Measurements from ENCODE around the gene NRM. TPM values are rescaled to one million over a fixed set of nuclear protein-coding genes. Genes with fewer than 3 reads are reported as not detected.

Gene NRM
- total RNA-seq, 1 experiment from 2014 or later, result 31.2 TPM

DNA sequence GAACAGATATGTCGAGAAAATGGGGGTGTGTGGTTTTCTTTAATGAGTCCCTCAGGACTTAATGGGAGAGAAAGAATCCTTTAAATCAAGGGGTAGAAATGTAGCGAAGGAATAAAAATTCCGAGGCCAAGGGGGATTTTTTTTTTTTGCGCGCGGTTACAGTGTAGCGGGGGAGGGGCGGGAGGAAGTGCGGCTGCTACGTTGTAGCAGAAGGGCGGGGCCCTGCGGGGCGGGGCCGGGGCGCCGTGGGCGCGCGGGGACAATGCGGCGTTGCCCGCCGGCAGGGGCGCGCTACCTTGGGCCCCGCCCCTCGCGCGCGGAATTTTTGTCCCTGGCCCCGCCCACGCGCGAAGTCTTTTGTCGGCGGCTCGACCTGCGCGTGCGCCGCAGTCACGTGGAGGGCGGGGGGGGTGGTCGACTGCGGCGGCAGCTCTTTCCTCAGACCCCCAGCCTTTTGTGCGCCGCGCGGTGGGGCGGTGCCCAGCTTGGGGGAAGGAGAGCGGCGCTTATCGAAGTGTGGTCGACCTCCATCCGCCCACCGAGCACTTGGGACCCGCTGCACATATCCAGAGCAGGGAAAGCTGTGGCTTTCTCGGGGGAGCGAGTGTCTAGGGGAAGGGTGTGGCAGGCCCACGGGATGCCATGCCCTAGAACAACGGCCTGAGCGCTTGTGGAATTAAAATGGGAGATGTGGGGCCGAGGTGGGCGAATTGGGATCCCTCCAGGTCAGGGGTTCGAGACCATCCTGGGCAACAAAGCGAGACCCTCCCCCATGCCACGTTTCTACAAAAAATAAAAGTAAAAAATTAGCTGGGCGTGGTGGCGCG is 30.6 kb upstream of the NRM start (continued):
- TF ChIP-seq, protein P1, sequence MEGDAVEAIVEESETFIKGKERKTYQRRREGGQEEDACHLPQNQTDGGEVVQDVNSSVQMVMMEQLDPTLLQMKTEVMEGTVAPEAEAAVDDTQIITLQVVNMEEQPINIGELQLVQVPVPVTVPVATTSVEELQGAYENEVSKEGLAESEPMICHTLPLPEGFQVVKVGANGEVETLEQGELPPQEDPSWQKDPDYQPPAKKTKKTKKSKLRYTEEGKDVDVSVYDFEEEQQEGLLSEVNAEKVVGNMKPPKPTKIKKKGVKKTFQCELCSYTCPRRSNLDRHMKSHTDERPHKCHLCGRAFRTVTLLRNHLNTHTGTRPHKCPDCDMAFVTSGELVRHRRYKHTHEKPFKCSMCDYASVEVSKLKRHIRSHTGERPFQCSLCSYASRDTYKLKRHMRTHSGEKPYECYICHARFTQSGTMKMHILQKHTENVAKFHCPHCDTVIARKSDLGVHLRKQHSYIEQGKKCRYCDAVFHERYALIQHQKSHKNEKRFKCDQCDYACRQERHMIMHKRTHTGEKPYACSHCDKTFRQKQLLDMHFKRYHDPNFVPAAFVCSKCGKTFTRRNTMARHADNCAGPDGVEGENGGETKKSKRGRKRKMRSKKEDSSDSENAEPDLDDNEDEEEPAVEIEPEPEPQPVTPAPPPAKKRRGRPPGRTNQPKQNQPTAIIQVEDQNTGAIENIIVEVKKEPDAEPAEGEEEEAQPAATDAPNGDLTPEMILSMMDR (IDR thresholded peaks at IDR 0.05), result peak; percentile 19; the same call in 1 of the 2 replicates
- TF ChIP-seq, protein P2, sequence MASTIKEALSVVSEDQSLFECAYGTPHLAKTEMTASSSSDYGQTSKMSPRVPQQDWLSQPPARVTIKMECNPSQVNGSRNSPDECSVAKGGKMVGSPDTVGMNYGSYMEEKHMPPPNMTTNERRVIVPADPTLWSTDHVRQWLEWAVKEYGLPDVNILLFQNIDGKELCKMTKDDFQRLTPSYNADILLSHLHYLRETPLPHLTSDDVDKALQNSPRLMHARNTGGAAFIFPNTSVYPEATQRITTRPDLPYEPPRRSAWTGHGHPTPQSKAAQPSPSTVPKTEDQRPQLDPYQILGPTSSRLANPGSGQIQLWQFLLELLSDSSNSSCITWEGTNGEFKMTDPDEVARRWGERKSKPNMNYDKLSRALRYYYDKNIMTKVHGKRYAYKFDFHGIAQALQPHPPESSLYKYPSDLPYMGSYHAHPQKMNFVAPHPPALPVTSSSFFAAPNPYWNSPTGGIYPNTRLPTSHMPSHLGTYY (CRISPR knock-in tag; IDR thresholded peaks at IDR 0.05), result peak; percentile 95
- TF ChIP-seq IRF2 (CRISPR knock-in tag; IDR thresholded peaks at IDR 0.05; ENCODE audit: borderline replicate concordance, low read depth) (no peak), ZNF532 (CRISPR knock-in tag; IDR thresholded peaks at IDR 0.05; ENCODE audit: borderline replicate concordance) (peak; percentile 74; the same call in 1 of the 2 replicates), ATF1 (CRISPR knock-in tag; IDR thresholded peaks at IDR 0.05) (no peak), ZBTB21 (CRISPR knock-in tag; IDR thresholded peaks at IDR 0.05; ENCODE audit: borderline replicate concordance) (no peak), ZNF232 (CRISPR knock-in tag; IDR thresholded peaks at IDR 0.05) (no peak), OVOL2 (CRISPR knock-in tag; IDR thresholded peaks at IDR 0.05; ENCODE audit: borderline replicate concordance) (no peak), CREM (CRISPR knock-in tag; IDR thresholded peaks at IDR 0.05) (peak; percentile 66), SP1 (CRISPR knock-in tag; conservative IDR thresholded peaks at IDR 0.05) (peak; percentile 88)
- TF ChIP-seq, protein P3, sequence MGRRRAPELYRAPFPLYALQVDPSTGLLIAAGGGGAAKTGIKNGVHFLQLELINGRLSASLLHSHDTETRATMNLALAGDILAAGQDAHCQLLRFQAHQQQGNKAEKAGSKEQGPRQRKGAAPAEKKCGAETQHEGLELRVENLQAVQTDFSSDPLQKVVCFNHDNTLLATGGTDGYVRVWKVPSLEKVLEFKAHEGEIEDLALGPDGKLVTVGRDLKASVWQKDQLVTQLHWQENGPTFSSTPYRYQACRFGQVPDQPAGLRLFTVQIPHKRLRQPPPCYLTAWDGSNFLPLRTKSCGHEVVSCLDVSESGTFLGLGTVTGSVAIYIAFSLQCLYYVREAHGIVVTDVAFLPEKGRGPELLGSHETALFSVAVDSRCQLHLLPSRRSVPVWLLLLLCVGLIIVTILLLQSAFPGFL (CRISPR knock-in tag; IDR thresholded peaks at IDR 0.05; ENCODE audit: borderline replicate concordance), result no peak

- H3K4me1 Mint-ChIP-seq, result peaks cover 55% of the 10 kb centered on the region
- H3K27me3 Mint-ChIP-seq (ENCODE audit: low read depth), result no peaks in the 10 kb centered on the region
- DNase-seq (ENCODE audit: low spot score), result peak; percentile 54
- H3K9me3 Mint-ChIP-seq, result no peaks in the 10 kb centered on the region
- no peak for ATAC-seq
- peak overlapping the region; percentile 100 for H3K27ac Mint-ChIP-seq
- CTCF ChIA-PET, result interaction anchor here (0.6 to 6.0 kb wide), 8 partner anchors 11 to 254 kb away, joined by 3 to 54 read pairs (median 10); partner anchors contain the start of gene DHX16
- POLR2A ChIA-PET, result interaction anchor here (0.6 to 2.0 kb wide), 8 partner anchors 17 to 106 kb away, joined by 3 to 8 read pairs (median 4); partner anchors contain the start of genes DHX16 and IER3
- peaks cover 55% of the 10 kb centered on the region for H3K36me3 Mint-ChIP-seq
- H3K4me3 Mint-ChIP-seq, result peak overlapping the region; percentile 99
- TF ChIP-seq CDX4 (CRISPR knock-in tag; IDR thresholded peaks at IDR 0.05; ENCODE audit: borderline replicate concordance) (no peak), TEAD4 (CRISPR knock-in tag; IDR thresholded peaks at IDR 0.05) (no peak), SP1 (CRISPR knock-in tag; conservative IDR thresholded peaks at IDR 0.05) (no peak)
- TF ChIP-seq, protein P1 (IDR thresholded peaks at IDR 0.05), result no peak
- TF ChIP-seq, protein P4, sequence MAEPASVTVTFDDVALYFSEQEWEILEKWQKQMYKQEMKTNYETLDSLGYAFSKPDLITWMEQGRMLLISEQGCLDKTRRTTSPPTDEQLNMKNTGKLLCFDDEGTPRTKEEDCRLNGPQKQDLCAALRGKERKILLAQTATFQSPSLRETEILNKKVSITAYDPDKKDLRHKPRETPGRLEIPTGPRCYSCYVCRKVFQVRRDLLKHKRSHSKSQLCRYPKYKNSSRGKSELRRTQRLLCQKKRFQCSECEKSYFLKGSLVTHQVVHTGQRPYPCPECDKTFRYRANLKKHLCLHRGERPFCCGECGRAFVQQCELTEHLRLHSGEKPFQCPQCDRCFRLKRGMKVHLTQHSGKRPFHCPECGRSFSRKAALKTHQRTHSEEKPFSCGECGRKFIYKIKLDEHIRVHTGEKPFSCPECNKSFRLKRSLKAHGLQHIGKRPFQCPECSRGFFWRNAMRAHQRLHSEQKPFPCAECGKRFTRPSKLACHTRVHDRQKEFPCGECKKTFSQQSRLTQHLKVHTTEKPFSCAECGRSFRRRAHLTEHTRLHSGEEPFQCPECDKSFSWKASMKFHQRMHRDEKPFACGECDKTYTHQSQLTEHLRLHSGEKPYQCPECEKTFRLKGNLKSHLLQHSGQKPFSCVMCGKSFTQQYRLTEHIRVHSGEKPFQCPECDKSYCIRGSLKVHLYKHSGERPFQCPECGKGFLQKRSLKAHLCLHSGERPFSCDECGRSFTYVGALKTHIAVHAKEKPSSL (CRISPR knock-in tag; conservative IDR thresholded peaks at IDR 0.05), result 0 out of 2 replicates have a peak, but pooled peaks have one; percentile 15
Measured at GRCh38 chr6:30720738-30721197, 30.0 kb upstream of the NRM start.

All from WTC11 (cell line).